OCI-LY1 (cell line): ENCODE measurements around the gene BCL2L13.

Experiments used
- CTCF ChIP-seq: fragments of 200-600 bp; sonication (generic), shearing (Covaris generic); IDR thresholded peaks from 2 replicates; pipeline ENCODE4 v1.5.1; 2017; ENCODE audit warnings: mild to moderate bottlenecking, antibody characterized with exemption, low read length, moderate library complexity, mixed read lengths
- EZH2 ChIP-seq: fragments of 200-600 bp; sonication (generic), shearing (Covaris generic); IDR thresholded peaks from 2 replicates; pipeline ENCODE4 v1.8.0; 2017; ENCODE audit warnings: borderline replicate concordance, mixed run types, mild to moderate bottlenecking, antibody characterized with exemption, low read length, moderate library complexity, mixed read lengths

DNA sequence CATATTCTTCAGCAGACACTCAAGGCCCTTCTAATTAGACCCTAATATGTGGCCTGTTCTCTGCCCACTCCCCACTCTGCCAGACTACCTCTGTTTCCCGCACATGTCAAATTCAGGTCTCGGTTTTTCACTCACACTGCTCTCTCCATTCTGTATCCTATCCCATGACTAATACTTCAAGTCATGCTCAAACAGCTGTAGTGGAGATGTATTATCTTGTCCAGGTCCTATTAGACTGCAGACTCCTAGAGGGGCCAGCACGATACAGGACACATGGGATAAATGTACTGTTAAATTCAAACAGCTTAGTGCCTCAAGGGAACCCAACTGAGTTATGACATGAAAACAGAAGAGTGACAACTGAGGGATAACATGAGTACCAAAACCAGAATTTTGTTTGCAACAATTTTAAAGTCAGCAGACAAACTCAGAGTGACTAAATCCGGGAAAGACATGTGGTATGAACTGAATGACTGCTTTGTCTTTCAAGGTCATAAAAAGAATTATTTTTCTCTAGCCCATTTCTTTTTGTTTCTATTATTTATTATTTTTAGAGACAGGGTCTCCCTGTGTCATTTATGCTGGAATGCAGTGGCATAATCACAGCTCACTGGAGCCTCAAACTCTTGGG, 30.6 kb upstream of the BCL2L13 start:
- TF ChIP-seq CTCF (no peak), EZH2 (no peak)
